Activated CD8-positive, alpha-beta T cell treated with anti-CD3 and anti-CD28 coated beads for 36 hours (primary cell): ENCODE data around the gene AMDHD2. TPM values are rescaled to one million over a fixed set of nuclear protein-coding genes. Genes with fewer than 3 reads are reported as not detected.
A peak's percentile ranks its signal among the peaks of the same experiment; 100 is the strongest.

Experiments
- ATAC-seq: fragments of 200-7000 bp; cut with Tn5 transposase; one replicate; pipeline ENCODE4 v1.10.0; 2021; ENCODE audit warnings: mild to moderate bottlenecking, moderate library complexity
- CTCF ChIA-PET: fragments of 350-600 bp; sonication (Branson Sonifier 250); formaldehyde crosslinking; loops from one replicate; lab custom pipeline; 2021; ENCODE audit warnings: antibody characterized with exemption; lab: Charles Lee
- POLR2A ChIA-PET: fragments of 350-600 bp; sonication (Branson Sonifier 250); formaldehyde crosslinking; loops from one replicate; lab custom pipeline; 2021; ENCODE audit warnings: antibody characterized with exemption; lab: Charles Lee
- DNase-seq: peaks from one replicate; pipeline ENCODE4 v3.0.0-alpha.2; 2020
- H3K27ac Mint-ChIP-seq: one replicate; pipeline ENCODE4 v1.8.0; 2021; ENCODE audit warnings: mild to moderate bottlenecking, mixed read lengths
- H3K27me3 Mint-ChIP-seq: one replicate; pipeline ENCODE4 v1.8.0; 2021; ENCODE audit warnings: mixed read lengths
- H3K36me3 Mint-ChIP-seq: one replicate; pipeline ENCODE4 v1.8.0; 2021; ENCODE audit warnings: low read depth, mixed read lengths
- H3K4me1 Mint-ChIP-seq: one replicate; pipeline ENCODE4 v1.8.0; 2021; ENCODE audit warnings: low read depth, mixed read lengths
- H3K4me3 Mint-ChIP-seq: one replicate; pipeline ENCODE4 v1.8.0; 2021; ENCODE audit warnings: mild to moderate bottlenecking, moderate library complexity, mixed read lengths
- H3K9me3 Mint-ChIP-seq: one replicate; pipeline ENCODE4 v1.8.0; 2021; ENCODE audit warnings: mixed read lengths
- CTCF ChIP-seq: fragments of 200-600 bp; IDR thresholded peaks from one replicate; pipeline ENCODE4 v1.8.0; 2022; ENCODE audit warnings: antibody characterized with exemption, mild to moderate bottlenecking
- intact Hi-C: fragments of 100-400 bp; cut with micrococcal nuclease; formaldehyde crosslinking; loops from one replicate; pipeline ENCODE4 v1.10.0; 2022
- total RNA-seq, 2 experiments: library from RNA; stranded (reverse); gene quantifications; one replicate each; pipeline ENCODE4 v1.2.3, GENCODE V29; 2021

AMDHD2 gene
- total RNA-seq, 2 experiments from 2014 or later: 28.2 to 29.0 TPM

DNA sequence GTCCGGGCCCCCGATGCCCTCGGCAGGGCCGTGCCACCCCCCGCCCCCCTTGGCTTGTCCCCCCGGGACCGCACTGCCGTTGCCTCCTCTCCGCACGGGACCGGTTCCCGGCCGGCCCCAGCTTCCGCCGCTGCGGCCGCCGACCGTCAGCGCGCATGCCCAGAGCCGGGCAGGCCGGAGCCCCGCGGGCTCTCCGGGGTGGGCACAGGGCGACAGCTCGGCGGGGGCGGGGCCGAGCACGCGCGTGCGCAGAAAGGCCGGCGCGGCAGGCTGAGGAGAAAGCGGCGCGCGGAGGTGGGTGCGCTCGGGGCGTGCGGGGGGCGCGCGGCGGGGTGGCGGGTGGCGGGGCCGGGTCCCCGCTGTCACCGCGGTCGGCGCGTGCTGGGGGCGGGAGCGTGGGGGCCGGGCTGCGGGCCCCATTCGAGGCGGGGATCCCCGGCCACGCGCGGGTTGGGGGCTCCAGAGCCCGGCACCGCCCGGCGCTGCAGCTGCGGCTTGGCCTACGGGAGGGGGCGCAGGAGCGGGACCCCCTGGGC lies 45.2 kb upstream of the AMDHD2 start, which contains the start of gene TBC1D24:
TBC1D24 (plus strand) TSS at position 251 of the 536 bp plus-strand sequence. CDS start 21,022 bp downstream, outside the sequence.
- DNase-seq: peak; percentile 85
- H3K4me3 Mint-ChIP-seq: peak within 1 kb of the TSS; percentile 76
- CTCF ChIA-PET: interaction anchor here (1.0 to 1.7 kb wide), 2 partner anchors 13 to 15 kb away, joined by 3 to 5 read pairs; partner anchors contain the start of gene TEDC2
- H3K4me1 Mint-ChIP-seq: peaks cover 25% of the 10 kb centered on the region
- peak; percentile 72 for ATAC-seq
- POLR2A ChIA-PET: interaction anchor here (1.0 to 1.8 kb wide), 2 partner anchors 14 to 320 kb away, joined by 3 to 6 read pairs; no protein-coding TSS in a partner anchor
- TF ChIP-seq CTCF: no peak
- H3K27ac Mint-ChIP-seq: peak within 1 kb of the TSS; percentile 72
- peaks cover 16% of the 10 kb centered on the region for H3K27me3 Mint-ChIP-seq
- intact Hi-C loops: no loop called here
- no peaks in the 10 kb centered on the region for H3K36me3 Mint-ChIP-seq
- H3K9me3 Mint-ChIP-seq: no peaks in the 10 kb centered on the region

GRCh38 chr16:2475413-2476344 lies 44.5 kb upstream of the AMDHD2 start:
- TF ChIP-seq CTCF: no peak
- Mint-ChIP-seq H3K4me1 (peaks cover 21% of the 10 kb centered on the region), H3K4me3 (peak overlapping the region; percentile 69), H3K9me3 (no peaks in the 10 kb centered on the region), H3K27ac (no peak overlapping the region), H3K36me3 (no peaks in the 10 kb centered on the region), H3K27me3 (peaks cover 9% of the 10 kb centered on the region)
- CTCF ChIA-PET: interaction anchor here (1.7 kb wide), 1 partner anchor 12 kb away, joined by 5 read pairs; no protein-coding TSS in a partner anchor
- POLR2A ChIA-PET: interaction anchor here (1.0 to 1.8 kb wide), 2 partner anchors 13 to 321 kb away, joined by 3 to 6 read pairs; no protein-coding TSS in a partner anchor
- DNase-seq: peak; percentile 75
- intact Hi-C loops: no loop called here
- peak; percentile 60 for ATAC-seq

- no peaks in the 10 kb centered on the region for H3K36me3 Mint-ChIP-seq
- intact Hi-C loops: no loop called here
- DNase-seq (no peak), ATAC-seq (no peak)
- POLR2A ChIA-PET: no interaction called here
- no peaks in the 10 kb centered on the region for H3K9me3 Mint-ChIP-seq
- peaks cover 20% of the 10 kb centered on the region for H3K4me1 Mint-ChIP-seq
- peaks cover 8% of the 10 kb centered on the region for H3K27me3 Mint-ChIP-seq
- CTCF ChIA-PET: no interaction called here
- H3K27ac Mint-ChIP-seq: no peak overlapping the region
- H3K4me3 Mint-ChIP-seq: peak overlapping the region; percentile 69
- TF ChIP-seq CTCF: no peak
These were observed 43.8 kb upstream of the AMDHD2 start for GRCh38 chr16:2476345-2476720.

DNA sequence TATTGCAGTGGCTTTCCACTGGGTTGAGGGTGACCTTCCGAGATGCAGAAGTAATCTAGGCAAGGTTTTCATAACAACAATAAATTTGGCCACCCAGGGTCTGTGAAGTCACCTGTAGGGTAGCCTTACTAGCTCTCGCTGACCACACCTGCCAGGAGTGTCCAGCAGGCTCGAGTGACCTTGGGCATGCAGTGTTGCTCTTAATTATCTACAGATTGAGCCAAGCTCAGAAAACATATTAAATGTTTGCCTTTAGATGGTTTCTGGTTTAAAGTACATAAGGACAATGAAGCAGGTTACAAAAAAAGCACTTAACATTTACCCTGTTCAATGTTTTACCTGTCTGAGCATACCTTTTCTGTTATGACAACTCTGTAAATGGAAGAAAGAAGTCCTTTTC lies 43.4 kb upstream of the AMDHD2 start:
- H3K4me3 Mint-ChIP-seq: peak overlapping the region; percentile 69
- peaks cover 20% of the 10 kb centered on the region for H3K4me1 Mint-ChIP-seq
- DNase-seq (no peak), ATAC-seq (no peak)
- CTCF ChIA-PET: interaction anchor here (1.2 to 1.3 kb wide), 2 partner anchors 10 to 24 kb away, joined by 3 to 10 read pairs; no protein-coding TSS in a partner anchor
- no peak overlapping the region for H3K27ac Mint-ChIP-seq
- TF ChIP-seq CTCF: no peak
- H3K9me3 Mint-ChIP-seq: no peaks in the 10 kb centered on the region
- POLR2A ChIA-PET: interaction anchor here (1.2 kb wide), 1 partner anchor 18 kb away, joined by 3 read pairs; no protein-coding TSS in a partner anchor
- H3K27me3 Mint-ChIP-seq: peaks cover 8% of the 10 kb centered on the region
- intact Hi-C loops: no loop called here
- H3K36me3 Mint-ChIP-seq: no peaks in the 10 kb centered on the region
